HT-29 (cell line): Measurements from ENCODE around the gene ADISSP. TPM values are rescaled to one million over a fixed set of nuclear protein-coding genes. Genes with fewer than 3 reads are reported as not detected.

Experiments
- DNase-seq: peaks from one replicate; pipeline ENCODE4 v3.0.0-alpha.2; 2015; ENCODE audit warnings: low spot score
- total RNA-seq: library from RNA; depleted of rRNA; stranded (reverse); fragments of >200 nt; shearing (Covaris generic); gene quantifications from 2 replicates; pipeline ENCODE4 v1.2.3, GENCODE V29; 2014

The ADISSP gene
- total RNA-seq, 1 experiment from 2014 or later = 137 TPM

DNA sequence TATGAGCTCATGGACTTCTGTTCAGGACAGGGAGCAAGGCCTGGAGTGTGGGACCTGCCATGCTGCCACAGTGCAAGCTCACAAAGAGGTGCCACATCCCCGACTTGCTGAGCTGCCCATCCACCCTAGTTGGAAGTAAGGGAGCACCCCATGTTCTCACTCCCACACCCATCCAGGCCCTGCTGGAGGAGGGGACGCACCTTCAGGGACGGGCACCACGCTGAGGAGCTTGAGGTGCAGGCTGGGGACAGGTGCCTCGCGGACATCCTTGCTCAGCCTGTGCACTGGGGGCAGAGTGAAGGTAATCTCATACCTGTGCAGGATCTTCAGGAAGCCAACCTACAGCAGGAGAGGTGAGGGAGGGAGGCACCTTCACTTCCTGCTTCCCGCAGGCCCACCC lies 12.3 kb downstream of the ADISSP start:
- no peak for DNase-seq

DNA sequence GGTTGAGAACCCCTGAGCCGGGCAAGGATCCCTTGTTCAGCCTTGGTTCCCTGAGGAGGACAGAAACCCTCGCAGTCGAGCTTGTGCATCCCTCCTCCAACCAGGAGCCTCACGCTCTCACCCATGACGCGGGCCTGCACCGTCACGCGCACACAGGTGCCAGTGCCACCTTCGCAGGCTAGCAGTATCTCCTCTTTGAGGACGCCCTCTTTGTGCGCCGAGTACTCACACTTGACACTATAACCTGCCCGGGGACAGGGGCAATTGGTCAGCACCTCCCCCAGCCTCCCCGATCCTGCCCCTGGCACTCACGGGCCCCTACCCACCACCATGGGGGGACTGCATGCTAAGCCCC lies 13.3 kb downstream of the ADISSP start:
- no peak for DNase-seq

DNA sequence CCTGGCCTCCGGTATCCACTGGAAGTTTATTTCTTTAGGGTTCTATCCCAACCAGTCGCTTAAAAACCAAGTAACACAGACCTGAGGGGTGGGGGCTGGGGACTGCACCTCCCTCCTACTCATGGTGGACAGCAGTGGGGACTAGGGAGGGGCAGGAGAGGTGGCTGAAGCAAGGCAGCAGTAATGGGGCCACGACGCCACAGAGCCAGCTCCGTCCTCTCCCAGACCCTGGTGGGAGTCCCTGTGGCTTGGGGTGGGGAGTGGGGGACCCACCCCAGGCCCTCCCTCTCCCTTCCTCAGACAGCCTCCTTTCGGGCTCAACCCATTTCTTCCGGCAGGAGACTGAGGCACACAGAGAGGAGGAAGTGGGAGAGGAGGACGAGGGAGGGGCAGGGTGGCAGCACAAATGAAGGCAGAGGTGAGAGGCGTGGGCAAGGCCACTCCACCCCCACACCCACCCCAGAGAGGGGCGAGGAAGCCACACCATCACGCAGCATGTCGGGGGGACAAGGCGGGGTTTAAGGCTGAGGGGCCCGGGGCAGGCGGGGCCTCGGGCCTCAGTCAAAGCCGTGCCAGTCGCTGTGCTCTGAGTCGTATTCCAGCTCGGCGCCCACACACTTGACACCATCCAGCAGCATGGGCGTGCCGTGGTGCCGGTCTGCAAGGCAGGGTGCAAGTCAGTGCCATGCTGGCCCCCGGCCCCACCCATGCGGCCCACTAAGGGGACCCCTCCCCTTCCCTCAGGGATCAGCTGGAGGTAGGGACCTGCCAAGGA lies 13.9 kb downstream of the ADISSP start:
- no peak for DNase-seq

DNA sequence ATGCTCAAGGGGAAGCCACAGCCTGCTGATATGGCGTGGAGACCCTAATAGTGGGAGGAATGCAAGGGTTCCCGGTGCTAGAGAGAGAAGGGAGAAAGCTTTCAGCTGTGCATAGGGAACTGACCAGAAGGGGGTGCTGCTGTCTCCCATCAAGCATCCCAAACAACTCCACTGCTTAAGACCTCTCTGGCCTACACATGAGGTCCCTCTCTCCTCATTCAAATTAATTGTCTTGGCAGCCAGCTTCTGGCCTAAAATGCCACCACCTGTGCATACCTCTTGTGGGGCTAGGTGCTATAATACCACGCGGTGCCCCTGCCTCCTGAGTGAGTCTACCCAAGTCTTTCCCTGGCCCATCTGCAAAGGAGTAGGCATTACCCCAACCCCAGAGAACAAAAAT lies 14.5 kb downstream of the ADISSP start:
- DNase-seq = peak; percentile 74

DNA sequence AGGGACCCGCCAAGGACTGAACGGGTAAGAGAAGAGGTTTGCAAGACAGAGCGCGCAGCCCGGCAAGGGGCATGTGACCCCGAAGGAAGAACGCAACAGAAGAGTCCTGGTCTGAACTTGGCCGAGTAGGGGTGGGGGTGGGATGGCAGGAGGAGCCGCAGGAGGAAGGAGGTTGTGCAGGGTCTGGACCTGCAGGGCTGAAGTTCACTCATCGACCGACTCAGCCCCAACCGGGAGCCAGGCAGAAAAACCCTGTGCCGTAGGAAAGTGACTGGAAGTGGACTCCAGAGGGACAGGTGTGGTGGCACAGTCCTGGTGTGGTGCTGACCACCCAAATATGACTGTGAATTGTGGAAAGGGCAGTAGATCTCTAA lies 15.2 kb downstream of the ADISSP start:
- no peak for DNase-seq

DNA sequence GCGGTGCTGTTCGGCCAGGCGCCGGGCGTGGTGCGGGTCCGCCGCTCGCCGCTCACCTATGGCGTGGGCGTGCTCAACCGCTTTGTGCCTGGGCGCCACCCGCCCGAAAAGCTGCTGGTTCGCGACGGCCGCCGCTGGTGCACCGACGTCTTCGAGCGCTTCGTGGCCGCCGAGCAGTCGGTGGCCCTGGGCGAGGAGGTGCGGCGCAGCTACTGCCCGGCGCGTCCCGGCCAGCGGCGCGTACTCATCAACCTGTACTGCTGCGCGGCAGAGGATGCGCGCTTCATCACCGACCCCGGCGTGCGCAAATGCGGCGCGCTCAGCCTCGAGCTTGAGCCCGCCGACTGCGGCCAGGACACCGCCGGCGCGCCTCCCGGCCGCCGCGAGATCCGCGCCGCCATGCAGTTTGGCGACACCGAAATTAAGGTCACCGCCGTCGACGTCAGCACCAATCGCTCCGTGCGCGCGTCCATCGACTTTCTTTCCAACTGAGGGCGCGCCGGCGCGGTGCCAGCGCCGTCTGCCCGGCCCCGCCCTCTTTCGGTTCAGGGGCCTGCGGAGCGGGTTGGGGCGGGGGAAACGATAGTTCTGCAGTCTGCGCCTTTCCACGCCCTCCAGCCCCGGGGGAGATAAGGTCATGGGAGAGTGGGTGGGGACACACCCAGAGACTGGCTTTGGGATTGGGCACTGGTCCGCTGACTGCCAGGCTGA lies 15.7 kb downstream of the ADISSP start:
- peak; percentile 33 for DNase-seq

DNA sequence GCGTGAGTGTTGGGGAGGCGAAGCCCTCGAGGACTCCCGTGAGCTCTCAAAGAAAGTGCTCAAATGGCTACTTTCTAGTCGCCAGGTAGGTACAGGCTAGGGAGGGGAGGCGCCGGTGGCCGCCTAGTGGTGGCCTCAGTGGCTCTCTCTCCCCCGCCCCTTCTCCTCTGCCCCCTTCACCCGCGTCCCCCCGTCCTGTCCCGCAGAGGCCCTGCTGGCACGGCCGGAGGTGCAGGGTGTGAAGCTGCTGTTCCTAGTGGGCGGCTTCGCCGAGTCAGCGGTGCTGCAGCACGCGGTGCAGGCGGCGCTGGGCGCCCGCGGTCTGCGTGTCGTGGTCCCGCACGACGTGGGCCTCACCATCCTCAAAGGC lies 16.3 kb downstream of the ADISSP start:
- DNase-seq = no peak

DNA sequence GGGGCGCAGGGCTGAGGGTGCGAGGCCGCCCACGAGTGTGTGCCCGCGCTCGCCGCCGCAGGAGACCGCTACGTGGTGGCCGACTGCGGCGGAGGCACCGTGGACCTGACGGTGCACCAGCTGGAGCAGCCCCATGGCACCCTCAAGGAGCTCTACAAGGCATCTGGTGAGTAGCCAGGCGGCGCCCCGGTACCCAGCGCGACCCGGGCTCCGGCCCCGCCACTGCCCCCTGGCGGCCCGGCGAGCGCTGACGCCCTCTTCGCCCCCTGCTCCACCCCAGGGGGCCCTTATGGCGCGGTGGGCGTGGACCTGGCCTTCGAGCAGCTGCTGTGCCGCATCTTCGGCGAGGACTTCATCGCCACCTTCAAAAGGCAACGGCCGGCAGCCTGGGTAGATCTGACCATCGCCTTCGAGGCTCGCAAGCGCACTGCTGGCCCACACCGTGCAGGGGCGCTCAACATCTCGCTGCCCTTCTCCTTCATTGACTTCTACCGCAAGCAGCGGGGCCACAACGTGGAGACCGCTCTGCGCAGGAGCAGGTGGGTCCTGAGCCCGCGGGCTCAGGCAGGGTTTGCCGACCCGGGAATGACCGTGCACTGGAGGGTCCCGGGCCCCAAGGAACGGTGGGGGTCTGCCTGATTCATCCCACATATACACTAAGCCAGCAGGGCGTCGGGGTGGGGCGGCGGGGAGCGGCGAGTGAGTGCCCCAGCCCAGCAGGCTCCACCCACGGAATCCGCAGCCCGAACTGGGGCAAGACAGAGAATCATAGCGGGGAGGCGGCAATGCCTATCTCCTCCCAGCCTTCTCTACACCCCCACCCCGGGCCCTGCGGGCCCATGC lies 17.6 kb downstream of the ADISSP start:
- DNase-seq = no peak

DNA sequence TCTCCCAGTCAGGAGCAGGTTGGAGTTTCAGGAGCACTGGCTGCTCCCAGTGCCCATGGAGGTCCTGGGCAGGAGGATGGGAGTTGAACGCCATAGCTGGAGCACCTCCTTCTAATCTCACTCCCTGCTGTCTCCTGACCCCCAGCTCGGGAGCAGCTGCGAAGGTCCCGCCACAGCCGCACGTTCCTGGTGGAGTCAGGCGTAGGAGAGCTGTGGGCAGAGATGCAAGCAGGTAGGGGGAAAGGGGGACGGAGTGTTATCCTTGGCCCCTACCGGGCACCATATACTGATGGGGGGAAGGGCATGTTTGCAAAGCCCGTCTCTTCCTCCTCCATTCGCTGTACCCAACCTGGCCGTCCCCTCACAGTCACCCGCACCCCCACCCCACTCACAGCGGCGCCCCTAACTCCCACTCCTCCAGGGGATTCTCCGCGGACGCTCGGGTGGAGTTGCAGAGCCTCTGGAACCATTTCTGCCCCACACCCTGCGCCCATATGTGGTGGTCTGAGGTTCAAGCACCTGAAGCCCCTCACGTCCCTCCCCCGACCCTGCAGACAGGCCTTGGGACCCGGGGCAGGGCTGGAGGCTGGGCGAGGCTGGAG lies 18.4 kb downstream of the ADISSP start:
- no peak for DNase-seq

DNA sequence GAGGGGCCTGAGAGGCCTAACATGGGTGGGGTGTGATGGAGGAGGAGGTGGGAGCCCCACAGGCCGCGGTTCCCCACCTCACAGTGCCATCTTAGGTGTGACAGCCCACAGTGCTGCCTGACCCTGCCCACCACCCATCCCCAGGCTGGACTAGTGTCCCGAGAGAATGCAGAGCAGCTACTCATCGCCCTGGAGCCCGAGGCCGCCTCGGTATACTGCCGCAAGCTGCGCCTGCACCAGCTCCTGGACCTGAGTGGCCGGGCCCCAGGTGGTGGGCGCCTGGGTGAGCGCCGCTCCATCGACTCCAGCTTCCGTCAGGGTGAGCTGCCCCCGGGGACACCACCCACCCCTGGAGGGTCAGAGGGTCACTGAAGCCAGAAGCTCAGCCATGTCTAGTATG lies 19.5 kb downstream of the ADISSP start:
- no peak for DNase-seq

DNA sequence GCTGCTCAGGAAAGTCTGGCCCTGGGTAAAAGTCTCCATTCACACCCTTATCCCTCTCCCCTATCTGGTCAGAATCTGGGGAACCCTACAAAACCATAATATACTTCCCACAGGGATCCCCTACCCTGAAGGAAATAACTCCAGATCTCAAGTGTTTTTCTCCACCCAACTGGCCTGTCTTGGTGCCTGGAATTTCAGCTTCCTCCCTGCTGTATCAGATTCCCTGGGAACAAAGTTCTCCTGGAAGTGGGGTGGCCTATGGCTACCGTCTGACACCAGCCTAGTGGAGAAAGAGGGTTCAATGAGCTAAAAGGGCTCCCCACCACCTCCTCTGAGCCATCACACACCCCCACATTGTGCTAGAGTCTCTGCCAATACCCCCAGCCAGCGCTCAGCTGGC lies 20.1 kb downstream of the ADISSP start:
- DNase-seq = no peak

DNA sequence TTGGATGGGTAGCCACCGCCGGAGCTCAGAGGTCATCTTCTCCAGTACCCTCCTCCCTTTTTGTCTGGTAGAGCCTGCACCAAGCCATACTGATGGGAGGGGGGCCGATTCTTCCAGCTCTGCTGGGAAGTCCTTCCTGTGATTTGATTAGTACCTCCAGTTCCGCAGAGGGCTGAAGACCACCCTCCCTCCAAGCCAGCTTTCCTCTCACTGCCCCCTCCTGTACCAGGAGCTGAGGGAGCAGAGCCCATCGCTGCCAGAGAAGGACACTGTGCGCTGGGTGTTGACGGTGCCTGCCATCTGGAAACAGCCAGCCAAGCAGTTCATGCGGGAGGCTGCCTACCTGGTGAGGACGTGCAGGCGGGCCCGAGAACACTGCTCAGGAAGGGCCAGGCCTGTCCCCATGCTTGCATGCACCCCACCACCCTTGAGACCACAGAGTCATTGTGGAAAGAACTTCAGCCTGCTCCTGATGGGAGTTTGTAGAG lies 21.8 kb downstream of the ADISSP start:
- no peak for DNase-seq

DNA sequence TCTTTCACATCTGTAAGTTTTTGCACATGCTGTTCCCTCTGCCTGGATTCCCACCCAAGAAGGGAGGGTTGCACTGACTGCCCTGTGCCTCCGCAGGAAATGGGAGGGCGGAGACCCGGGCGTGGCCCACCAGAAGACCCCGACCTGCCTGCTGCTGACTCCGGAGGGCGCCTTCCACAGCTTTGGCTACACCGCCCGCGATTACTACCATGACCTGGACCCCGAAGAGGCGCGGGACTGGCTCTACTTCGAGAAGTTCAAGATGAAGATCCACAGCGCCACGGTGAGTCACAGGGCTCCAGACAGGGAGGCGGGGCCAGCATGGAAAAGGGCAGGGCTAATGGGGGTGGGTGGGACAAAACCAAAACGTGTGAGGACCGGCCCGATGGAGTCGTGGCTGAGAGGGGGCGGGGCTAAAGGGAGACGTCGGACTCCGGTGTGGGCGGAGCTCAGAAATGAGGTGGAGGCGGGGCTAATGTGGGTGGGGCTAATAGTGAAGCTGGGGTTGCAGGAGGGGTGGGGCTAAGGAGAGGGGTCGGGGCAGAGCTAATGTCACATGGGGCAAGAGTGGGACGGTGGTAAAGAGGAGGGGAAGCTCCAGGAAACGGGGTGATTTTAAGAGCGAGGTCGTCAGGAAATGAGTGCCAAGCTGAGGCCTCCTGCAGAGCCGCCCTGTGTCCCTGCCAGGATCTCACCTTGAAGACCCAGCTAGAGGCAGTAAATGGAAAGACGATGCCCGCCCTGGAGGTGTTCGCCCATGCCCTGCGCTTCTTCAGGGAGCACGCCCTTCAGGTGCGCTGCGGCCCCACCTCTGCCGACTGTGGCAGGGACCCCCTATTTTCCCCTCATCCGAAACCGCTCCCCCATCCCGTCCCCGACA lies 22.5 kb downstream of the ADISSP start:
- peak; percentile 76 for DNase-seq

DNA sequence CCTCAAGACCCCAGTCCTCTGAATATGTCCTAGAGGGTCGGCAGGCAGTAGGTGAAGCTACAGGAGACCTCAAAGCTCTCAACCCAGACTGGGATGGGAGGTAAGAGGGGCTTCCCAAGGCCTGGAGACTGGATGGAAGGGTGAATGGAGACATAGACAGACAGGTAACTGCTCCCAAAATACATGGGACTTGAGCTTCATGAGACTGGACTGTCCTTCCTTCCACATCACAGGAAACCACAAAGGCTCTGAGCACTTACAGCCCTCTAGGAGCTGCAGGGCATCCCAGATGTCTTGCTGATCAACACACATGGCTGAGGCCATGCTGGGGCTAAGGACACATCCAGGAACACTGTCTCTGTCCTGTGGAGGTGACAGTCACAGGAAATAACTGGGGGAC lies 23.5 kb downstream of the ADISSP start:
- no peak for DNase-seq

DNA sequence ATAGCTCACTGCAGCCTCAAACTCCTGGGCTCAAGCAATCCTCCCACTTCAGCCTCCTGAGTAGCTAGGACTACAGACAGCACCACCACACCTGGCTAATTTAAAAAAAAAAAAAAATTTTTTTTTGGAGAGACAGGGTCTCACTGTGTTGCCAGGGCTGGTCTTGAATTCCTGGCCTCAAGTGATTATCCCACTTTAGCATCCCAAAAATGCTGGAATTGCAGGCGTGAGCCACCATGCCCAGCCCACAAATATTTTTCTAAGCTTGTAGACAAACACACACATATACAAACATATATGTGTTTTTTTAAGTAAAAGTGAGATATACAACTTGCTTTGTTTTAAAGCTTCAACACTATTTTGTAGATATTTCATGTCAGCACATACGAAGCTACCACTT lies 24.3 kb downstream of the ADISSP start:
- DNase-seq = no peak

DNA sequence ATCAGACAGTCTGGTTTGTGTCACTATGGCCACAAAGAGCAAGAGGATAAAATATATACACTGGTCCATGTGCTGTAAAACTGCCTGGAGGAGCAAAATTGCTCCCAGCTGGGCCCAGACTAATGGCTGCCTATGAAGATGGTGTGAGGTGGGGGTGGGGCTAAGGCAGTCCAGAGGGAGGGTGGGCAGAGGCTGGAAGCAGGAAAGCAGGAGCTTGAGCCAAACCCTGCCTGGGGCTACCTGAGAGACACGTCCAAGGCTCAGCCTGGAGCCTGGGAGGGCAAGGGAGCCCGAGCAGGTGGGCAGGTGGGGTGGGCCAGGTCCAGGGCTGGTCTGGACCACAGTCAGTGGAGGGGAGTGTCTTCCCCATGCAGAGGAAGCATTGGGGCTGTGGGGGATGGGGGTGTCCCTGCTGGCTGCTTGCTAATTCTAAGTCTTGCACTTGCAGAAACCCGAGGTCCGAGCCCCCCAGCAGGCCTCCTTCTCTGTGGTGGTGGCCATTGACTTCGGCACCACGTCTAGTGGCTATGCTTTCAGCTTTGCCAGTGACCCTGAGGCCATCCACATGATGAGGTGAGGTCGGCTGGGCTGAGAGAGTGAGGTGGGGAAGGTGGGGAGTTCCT lies 25.6 kb downstream of the ADISSP start:
- no peak for DNase-seq

DNA sequence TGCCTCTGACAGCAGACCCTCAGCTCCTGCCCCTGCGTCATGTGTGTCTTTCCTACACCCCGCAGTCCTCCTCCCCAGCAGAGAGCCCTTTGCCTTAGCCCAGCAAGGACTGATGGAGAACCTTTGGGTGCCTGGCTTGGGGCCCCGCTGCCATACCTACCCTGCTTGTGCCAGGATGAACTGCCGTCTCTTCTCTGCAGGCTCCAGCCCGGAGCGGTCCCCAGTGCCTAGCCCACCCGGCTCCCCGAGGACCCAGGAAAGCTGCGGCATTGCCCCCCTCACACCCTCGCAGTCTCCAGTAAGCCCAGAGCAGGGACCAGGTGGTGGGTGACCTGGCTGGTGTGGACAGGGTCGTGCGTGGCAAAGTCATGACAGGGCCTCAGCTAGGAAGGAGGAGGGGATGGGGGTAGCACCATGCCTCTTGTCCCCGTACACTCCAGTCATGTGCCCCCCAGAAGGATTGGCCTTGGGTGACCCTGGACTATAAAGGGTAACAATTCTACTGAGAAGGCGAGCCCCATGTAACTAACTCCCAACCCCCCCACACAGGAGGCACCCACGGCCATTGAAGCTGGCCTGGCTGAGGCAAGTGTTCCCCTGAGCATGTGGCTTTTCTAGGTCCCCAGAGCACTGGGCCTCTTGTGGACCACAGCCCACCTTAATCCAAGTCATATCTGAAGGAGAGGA lies 26.8 kb downstream of the ADISSP start:
- no peak for DNase-seq

DNA sequence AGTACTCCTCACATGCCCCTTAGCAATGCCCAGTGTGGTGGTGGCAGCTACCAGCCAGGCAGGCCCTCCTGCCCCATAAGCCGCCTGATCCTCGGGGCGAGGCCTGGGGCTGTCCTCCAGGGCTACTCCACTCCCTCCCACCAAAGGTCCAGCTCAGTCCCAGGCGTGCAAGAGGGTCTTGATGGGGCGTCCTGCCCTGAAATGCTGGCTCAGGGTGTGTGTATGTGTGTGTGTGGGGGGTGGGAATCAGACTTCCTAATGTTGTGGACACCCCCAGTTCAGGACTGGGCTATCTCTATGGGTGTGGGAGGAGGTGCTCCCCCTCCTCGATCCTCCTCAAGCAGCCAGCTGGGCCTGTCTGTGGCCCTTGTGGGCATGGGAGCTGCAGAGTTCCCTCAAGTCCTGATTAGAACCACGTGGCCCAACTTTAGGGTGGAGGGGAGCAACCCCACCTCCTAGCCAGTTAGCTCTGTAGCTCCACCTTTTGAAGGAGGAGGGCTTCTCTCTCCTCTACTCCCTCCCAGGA lies 27.6 kb downstream of the ADISSP start:
- no peak for DNase-seq

DNA sequence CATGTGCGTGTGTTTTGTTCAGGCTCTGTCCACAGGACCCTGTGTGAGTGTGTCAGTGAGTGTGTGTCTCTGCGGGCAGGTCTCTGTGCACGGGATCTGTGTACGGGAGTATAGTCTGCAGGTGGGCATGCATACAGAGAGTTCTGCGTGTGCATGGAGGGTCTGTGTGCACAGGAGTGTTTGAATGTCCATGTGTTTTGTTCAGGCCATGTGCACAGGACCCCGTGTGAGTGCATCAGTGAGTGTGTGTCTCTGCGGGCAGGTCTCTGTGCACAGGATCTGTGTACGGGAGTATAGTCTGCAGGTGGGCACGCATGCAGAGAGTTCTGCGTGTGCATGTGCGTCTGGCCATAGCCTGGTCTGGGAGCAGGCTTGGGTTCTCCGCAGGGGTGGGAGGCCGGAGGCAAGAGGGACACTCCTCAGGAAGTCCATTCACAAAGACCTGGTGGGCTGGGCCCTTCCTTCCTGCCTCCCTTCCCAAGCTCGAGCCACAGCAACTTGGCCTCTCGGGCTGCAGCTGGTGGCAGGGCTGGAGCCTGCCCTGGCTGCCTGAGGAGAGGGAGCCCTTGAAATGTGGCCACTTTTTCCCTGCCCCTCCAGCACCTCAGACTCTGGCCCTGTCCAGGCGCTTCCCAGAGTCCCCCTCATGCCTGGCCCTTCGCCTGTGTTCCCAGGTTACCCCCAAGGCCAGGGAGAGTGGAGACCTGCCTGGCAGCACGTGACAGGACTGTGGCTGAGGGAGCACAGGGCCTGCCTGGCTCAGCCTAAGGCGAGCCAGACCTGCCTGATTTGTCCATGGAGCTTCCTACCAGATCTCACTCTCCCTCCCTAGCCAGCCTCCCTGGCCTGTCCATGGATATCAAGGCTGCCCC lies 28.3 kb downstream of the ADISSP start:
- no peak for DNase-seq
